Suprapubic skin (tissue), 4 donors: ENCODE measurements around the gene ST3GAL5. TPM values are rescaled to one million over a fixed set of nuclear protein-coding genes. Genes with fewer than 3 reads are reported as not detected.
A peak's percentile ranks its signal among the peaks of the same experiment; 100 is the strongest.

Experiments
- DNase-seq, 2 donors: peaks; one replicate each; pipeline ENCODE4 v3.0.0-alpha.2; 2019; ENCODE audit warnings: low spot score in 2 of 2
- H3K27ac ChIP-seq: fragments of 200-600 bp; sonication (generic); one replicate; pipeline ENCODE4 v1.5.1; 2019
- H3K27me3 ChIP-seq: fragments of 200-600 bp; sonication (generic); one replicate; pipeline ENCODE4 v1.5.1; 2019
- H3K36me3 ChIP-seq: fragments of 200-600 bp; sonication (generic); one replicate; pipeline ENCODE4 v1.5.1; 2019
- H3K4me1 ChIP-seq: fragments of 200-600 bp; sonication (generic); one replicate; pipeline ENCODE4 v1.5.1; 2019
- H3K4me3 ChIP-seq: fragments of 200-600 bp; sonication (generic); one replicate; pipeline ENCODE4 v1.5.1; 2019; ENCODE audit warnings: mild to moderate bottlenecking
- H3K9me3 ChIP-seq: fragments of 200-600 bp; sonication (generic); one replicate; pipeline ENCODE4 v1.5.1; 2019
- CTCF ChIP-seq, 2 donors: fragments of 200-600 bp in 1 of 2; fragments of 450-650 bp in 1 of 2; sonication (generic) in 1 of 2; IDR thresholded peaks; one replicate each; pipeline ENCODE4 v1.5.1; 2016 to 2019; ENCODE audit warnings: antibody characterized with exemption in 2 of 2, mild to moderate bottlenecking in 1 of 2, moderate library complexity in 1 of 2
- EP300 ChIP-seq: sonication (generic); formaldehyde crosslinking; IDR thresholded peaks from one replicate; pipeline ENCODE4 v1.6.1; 2017; ENCODE audit warnings: antibody characterized with exemption
- POLR2A ChIP-seq, 2 donors: fragments of 450-650 bp; IDR thresholded peaks; one replicate each; pipeline ENCODE4 v1.6.1; 2017; ENCODE audit warnings: antibody characterized with exemption in 2 of 2, mild to moderate bottlenecking in 2 of 2, moderate library complexity in 2 of 2
- POLR2AphosphoS5 ChIP-seq, 3 donors: sonication (generic); formaldehyde crosslinking; IDR thresholded peaks; one replicate each; pipeline ENCODE4 v1.6.1; 2017; ENCODE audit warnings: antibody characterized with exemption in 3 of 3
- WGBS: methylation state at CpG from one replicate; pipeline ENCODE4 v1.1.5; 2018; 5-methylcytosine and 5-hydroxymethylcytosine counted together
- total RNA-seq, 4 donors: library from RNA; depleted of rRNA; stranded (reverse); fragments of >200 nt; gene quantifications; one replicate each; pipeline ENCODE4 v1.1.0, GENCODE V29; 2016

The ST3GAL5 gene
- total RNA-seq, 4 donors from 2014 or later = 9.5 to 17.8 (median 14.8) TPM

GRCh38 chr2:85799215-85799956 lies 89.4 kb downstream of the ST3GAL5 start:
- no peak overlapping the region for H3K4me3 ChIP-seq

DNA sequence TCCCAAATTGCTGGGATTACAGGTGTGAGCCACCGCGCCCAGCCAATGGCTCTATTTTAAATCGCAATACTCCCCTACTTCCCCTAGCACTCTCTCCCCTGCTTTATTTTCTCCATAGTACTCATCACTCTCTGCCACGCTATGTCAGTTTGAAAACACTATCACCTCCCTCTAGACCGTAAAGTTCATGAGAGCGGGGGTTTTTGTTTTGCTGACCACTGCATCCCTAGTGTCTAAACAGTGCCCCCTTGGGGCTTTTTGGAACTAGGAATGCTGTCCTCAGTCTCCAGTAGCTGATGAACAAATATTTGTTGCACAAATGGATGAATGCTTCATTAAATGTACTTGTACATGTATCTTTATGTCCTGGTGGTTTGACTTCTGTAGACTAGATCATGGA lies 90.9 kb downstream of the ST3GAL5 start:
- peak; percentile 24 to 59 for DNase-seq
- Histone ChIP-seq H3K4me3 (no peak overlapping the region), H3K9me3 (no peaks in the 10 kb centered on the region), H3K4me1 (peaks cover 38% of the 10 kb centered on the region), H3K36me3 (no peaks in the 10 kb centered on the region), H3K27ac (no peak overlapping the region), H3K27me3 (no peaks in the 10 kb centered on the region)
- TF ChIP-seq CTCF (IDR thresholded peaks at IDR 0.05) (no peak), POLR2A (IDR thresholded peaks at IDR 0.05) (no peak), EP300 (no peak), POLR2AphosphoS5 (IDR thresholded peaks at IDR 0.05) (no peak)
- 69% methylated on average over 6 of the region's 6 CpGs for WGBS

More at GRCh38 chr2:85799215-85799956, 89.4 kb downstream of the ST3GAL5 start:
- no peak for TF ChIP-seq CTCF (IDR thresholded peaks at IDR 0.05)
- no peak for TF ChIP-seq POLR2A (IDR thresholded peaks at IDR 0.05)
- no peak for TF ChIP-seq EP300
- no peak for TF ChIP-seq POLR2AphosphoS5 (IDR thresholded peaks at IDR 0.05)
- Histone ChIP-seq H3K9me3 (no peaks in the 10 kb centered on the region), H3K27me3 (no peaks in the 10 kb centered on the region), H3K27ac (no peak overlapping the region), H3K4me1 (peaks cover 24% of the 10 kb centered on the region), H3K36me3 (no peaks in the 10 kb centered on the region)
- DNase-seq = peak; percentile 54 to 75
- WGBS = 58% methylated on average over 11 of the region's 11 CpGs

- 93% methylated on average over 13 of the region's 13 CpGs for WGBS
- DNase-seq = peak in 1 of 2 donors; percentile 32
- TF ChIP-seq EP300 = no peak
- TF ChIP-seq CTCF (IDR thresholded peaks at IDR 0.05) = no peak
- TF ChIP-seq POLR2AphosphoS5 (IDR thresholded peaks at IDR 0.05) = no peak
- no peak for TF ChIP-seq POLR2A (IDR thresholded peaks at IDR 0.05)
- no peaks in the 10 kb centered on the region for H3K36me3 ChIP-seq
- no peaks in the 10 kb centered on the region for H3K27me3 ChIP-seq
- H3K27ac ChIP-seq = no peak overlapping the region
- no peaks in the 10 kb centered on the region for H3K9me3 ChIP-seq
- no peak overlapping the region for H3K4me3 ChIP-seq
- peaks cover 44% of the 10 kb centered on the region for H3K4me1 ChIP-seq
These were observed 91.5 kb downstream of the ST3GAL5 start for GRCh38 chr2:85797263-85797660.

GRCh38 chr2:85796341-85797262 lies 92.2 kb downstream of the ST3GAL5 start:
- TF ChIP-seq EP300 (no peak), POLR2A (IDR thresholded peaks at IDR 0.05) (no peak), POLR2AphosphoS5 (IDR thresholded peaks at IDR 0.05) (no peak), CTCF (IDR thresholded peaks at IDR 0.05) (no peak)
- 76% methylated on average over 19 of the region's 22 CpGs for WGBS
- Histone ChIP-seq H3K9me3 (no peaks in the 10 kb centered on the region), H3K27ac (no peak overlapping the region), H3K36me3 (no peaks in the 10 kb centered on the region), H3K4me3 (no peak overlapping the region), H3K4me1 (peaks cover 51% of the 10 kb centered on the region), H3K27me3 (no peaks in the 10 kb centered on the region)
- DNase-seq = peak; percentile 65 to 73

DNA sequence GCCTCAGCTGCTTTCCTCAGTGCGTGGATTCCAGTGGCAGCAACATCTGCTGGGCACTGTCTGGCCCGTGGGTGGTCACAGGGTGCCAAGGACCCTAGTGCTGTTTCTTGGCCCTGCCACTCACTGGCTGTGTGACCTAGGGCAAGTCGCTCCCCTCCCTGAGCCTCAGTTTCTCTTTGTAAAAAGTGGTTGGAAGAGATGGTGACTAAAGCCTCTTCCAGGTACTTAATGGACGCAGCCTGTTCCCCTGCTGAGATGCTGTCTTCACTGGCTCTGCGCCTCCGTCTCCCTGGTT lies 92.8 kb downstream of the ST3GAL5 start:
- no peak for TF ChIP-seq POLR2AphosphoS5 (IDR thresholded peaks at IDR 0.05)
- TF ChIP-seq EP300 = no peak
- no peak for TF ChIP-seq POLR2A (IDR thresholded peaks at IDR 0.05)
- Histone ChIP-seq H3K4me1 (peaks cover 51% of the 10 kb centered on the region), H3K27me3 (no peaks in the 10 kb centered on the region), H3K4me3 (no peak overlapping the region), H3K27ac (no peak overlapping the region), H3K9me3 (no peaks in the 10 kb centered on the region), H3K36me3 (no peaks in the 10 kb centered on the region)
- 90% methylated on average over 5 of the region's 6 CpGs for WGBS
- DNase-seq = peak in 1 of 2 donors; percentile 62
